GM18873 (cell line): ENCODE data around the gene TPSB2.
"Not testable (repeated sequence)": the region's sequence is repeated elsewhere in the genome, so short reads cannot be mapped to it uniquely, and the experiment has no call there.

Source experiments
- ATAC-seq: cut with Tn5 transposase; IDR thresholded peaks from one replicate; pipeline ENCODE4 v1.9.1; 2021; ENCODE audit warnings: mild to moderate bottlenecking, moderate library complexity, moderate number of reproducible peaks; ENCODE audit not compliant: unreplicated experiment, low FRiP score

TPSB2 gene

GRCh38 chr16:1189455-1189854, 40.5 kb downstream of the TPSB2 start:
- no peak for ATAC-seq

- no peak for ATAC-seq
These were observed 41.4 kb downstream of the TPSB2 start for GRCh38 chr16:1188432-1189189.

- ATAC-seq: not testable (repeated sequence)
These were observed 44.4 kb downstream of the TPSB2 start for GRCh38 chr16:1185460-1186207.

GRCh38 chr16:1184980-1185379, 45.0 kb downstream of the TPSB2 start:
- ATAC-seq: no peak

- no peak for ATAC-seq
These were observed 45.7 kb downstream of the TPSB2 start for GRCh38 chr16:1184156-1184868.

GRCh38 chr16:1182950-1183907, 46.8 kb downstream of the TPSB2 start:
- ATAC-seq: no peak

- no peak for ATAC-seq
These were observed 47.7 kb downstream of the TPSB2 start for GRCh38 chr16:1182316-1182671.

GRCh38 chr16:1181404-1182315, 48.3 kb downstream of the TPSB2 start:
- no peak for ATAC-seq

- no peak for ATAC-seq
These were observed 49.2 kb downstream of the TPSB2 start for GRCh38 chr16:1180549-1181403.
